Embryonic facial prominence (tissue), 1 donor: Measurements from ENCODE around the gene TMEM178A.

Experiments
- DNase-seq: peaks from one replicate; pipeline ENCODE4 v3.0.0-alpha.2; 2016; ENCODE audit errors: extremely low spot score

The TMEM178A gene

GRCh38 chr2:39743269-39743776, 77.6 kb downstream of the TMEM178A start:
- no peak for DNase-seq

- no peak for DNase-seq
These were observed 89.7 kb downstream of the TMEM178A start for GRCh38 chr2:39755466-39755865.

- no peak for DNase-seq
These were observed 91.4 kb downstream of the TMEM178A start for GRCh38 chr2:39757156-39757555.

GRCh38 chr2:39762448-39762847, 96.7 kb downstream of the TMEM178A start:
- DNase-seq = no peak
